ENCODE measurements around the gene UBAC2. TPM values are rescaled to one million over a fixed set of nuclear protein-coding genes. Genes with fewer than 3 reads are reported as not detected.

UBAC2 gene
- total and polyA plus RNA-seq, 2 of the 4 experiments (the other 2 are of a cell fraction) = 20.8 to 36.3 TPM

- intact Hi-C loops (cut with micrococcal nuclease) = no loop called here
- no peak overlapping the region for H2AK5ac ChIP-seq (ENCODE audit: low read depth, low read length)
These were observed 141.5 kb downstream of the UBAC2 start for GRCh38 chr13:99341969-99342722.

More at GRCh38 chr13:99341969-99342722, 141.5 kb downstream of the UBAC2 start:
- no peak overlapping the region for H2BK120ac ChIP-seq (ENCODE audit: low read depth, low read length)
- peaks cover 5% of the 10 kb centered on the region for H3K4me1 ChIP-seq (ENCODE audit: control insufficient read depth, insufficient read depth, low read length)
- no peak for TF ChIP-seq FOS (IDR thresholded peaks at IDR 0.05; ENCODE audit: low read depth, low read length)
- no peak for TF ChIP-seq ELK1 (IDR thresholded peaks at IDR 0.05; ENCODE audit: borderline replicate concordance, low read depth, low read length)
- TF ChIP-seq RFX5 (IDR thresholded peaks at IDR 0.05; ENCODE audit: low read depth, low read length) = no peak
- TF ChIP-seq MAZ (IDR thresholded peaks at IDR 0.05; ENCODE audit: borderline replicate concordance, low read depth, low read length) = no peak
- no peak for TF ChIP-seq RAD21 (IDR thresholded peaks at IDR 0.05; ENCODE audit: low read length)
- no peak for TF ChIP-seq RCOR1 (IDR thresholded peaks at IDR 0.05; ENCODE audit: insufficient replicate concordance, low read length)
- no peak for TF ChIP-seq CHD1 (IDR thresholded peaks at IDR 0.05; ENCODE audit: low read depth, low read length)
- no peak for TF ChIP-seq CEBPB (IDR thresholded peaks at IDR 0.05; ENCODE audit: low read depth, low read length)
- TF ChIP-seq SMC3 (IDR thresholded peaks at IDR 0.05; ENCODE audit: low read depth, low read length) = no peak
- ChIA-PET POLR2A (ENCODE audit: unreplicated experiment) (interaction anchor here (0.6 kb wide), 1 partner anchor 650 kb away, joined by 5 read pairs; no protein-coding TSS in a partner anchor), CTCF (no interaction called here)
- H3K4me2 ChIP-seq (ENCODE audit: low read depth, low read length) = no peak overlapping the region
- H3K4me3 ChIP-seq (ENCODE audit: insufficient read depth, low read depth, low read length) = no peak overlapping the region
- H3K18ac ChIP-seq (ENCODE audit: low read depth, low read length) = no peak overlapping the region
- no peaks in the 10 kb centered on the region for H4K20me1 ChIP-seq (ENCODE audit: insufficient read depth, low read length)
- H3K9ac ChIP-seq (ENCODE audit: low read depth, low read length) = no peak overlapping the region
- DNase-seq (no peak), ATAC-seq (ENCODE audit: low read depth) (no peak)
- dilution Hi-C loops (cut with HindIII; ENCODE audit: low sequenced_read_pairs, unreplicated experiment) = no loop called here
- H3K27me3 ChIP-seq (ENCODE audit: control insufficient read depth, insufficient read depth, low read length) = no peaks in the 10 kb centered on the region
- H4K8ac ChIP-seq (ENCODE audit: low read depth in 2 of 2, low read length in 2 of 2) = no peak overlapping the region
- no peak overlapping the region for H2AFZ ChIP-seq (replicated peaks; ENCODE audit: low read length, poor library complexity)
- no peak overlapping the region for H3K27ac ChIP-seq (ENCODE audit: insufficient read depth, low read length)
- peaks cover 16% of the 10 kb centered on the region for H3K36me3 ChIP-seq (ENCODE audit: control insufficient read depth, insufficient read depth, low read length)
- H3K4ac ChIP-seq (ENCODE audit: low read depth, low read length) = no peak overlapping the region
- no peak overlapping the region for H2AK9ac ChIP-seq (replicated peaks; ENCODE audit: low read depth, low read length, poor library complexity)
- no peak overlapping the region for H2BK5ac ChIP-seq (ENCODE audit: low read depth, low read length, poor library complexity, severe bottlenecking)
- H3K23ac ChIP-seq (ENCODE audit: low read depth, low read length) = no peak overlapping the region
- H4K5ac ChIP-seq (ENCODE audit: low read depth, low read length) = no peak overlapping the region
- H2BK15ac ChIP-seq (ENCODE audit: low read depth, low read length) = no peak overlapping the region
- 96% methylated on average over 4 of the region's 16 CpGs; no CpG with 5 or more reads in 1 of the 2 experiments for WGBS, 2 experiments (ENCODE audit: extremely low coverage in 2 of 2, insufficient read length in 1 of 2)
- no TSS peak for BruUV-seq (replicated peaks)
- H3K9me3 ChIP-seq (ENCODE audit: control insufficient read depth, insufficient read depth, low read length) = no peaks in the 10 kb centered on the region
- in situ Hi-C loops (cut with MboI; ENCODE audit: low sequenced_read_pairs) = no loop called here
- H4K91ac ChIP-seq (ENCODE audit: insufficient read depth, low read depth, low read length) = no peak overlapping the region
- H3K56ac ChIP-seq (ENCODE audit: extremely low read depth, insufficient read depth, low read length) = no peak overlapping the region
- H3K9me1 ChIP-seq (ENCODE audit: insufficient read depth, low read length) = peaks cover 7% of the 10 kb centered on the region; the same call in 1 of the 2 replicates
- H3K14ac ChIP-seq (replicated peaks; ENCODE audit: low read depth, low read length) = no peak overlapping the region
- no peak overlapping the region for H2BK20ac ChIP-seq (ENCODE audit: low read depth, low read length)
- no peaks in the 10 kb centered on the region for H3K79me1 ChIP-seq (ENCODE audit: low read depth in 1 of 2, low read length in 2 of 2)

All from IMR-90 (cell line).